ENCODE results near the gene CAPN13. TPM values are rescaled to one million over a fixed set of nuclear protein-coding genes. Genes with fewer than 3 reads are reported as not detected.
A peak's percentile ranks its signal among the peaks of the same experiment; 100 is the strongest.

CAPN13 gene
- polyA plus RNA-seq, 1 donor: 2.5 TPM

- no peak for DNase-seq
These were observed 76.3 kb downstream of the CAPN13 start for GRCh38 chr2:30730736-30731647.

GRCh38 chr2:30729031-30729430 is 78.2 kb downstream of the CAPN13 start:
- no peak for DNase-seq

- no peak for DNase-seq
These were observed 84.1 kb downstream of the CAPN13 start for GRCh38 chr2:30722936-30723725.

- DNase-seq: no peak
These were observed 85.3 kb downstream of the CAPN13 start for GRCh38 chr2:30721668-30722647.

GRCh38 chr2:30721241-30721640 is 86.0 kb downstream of the CAPN13 start:
- DNase-seq: no peak

GRCh38 chr2:30717081-30717650 is 90.1 kb downstream of the CAPN13 start:
- DNase-seq: no peak

- DNase-seq: no peak
These were observed 90.9 kb downstream of the CAPN13 start for GRCh38 chr2:30716123-30716900.

GRCh38 chr2:30714811-30715709 is 92.2 kb downstream of the CAPN13 start:
- no peak for DNase-seq

GRCh38 chr2:30713698-30714097 is 93.5 kb downstream of the CAPN13 start:
- no peak for DNase-seq

GRCh38 chr2:30711646-30712085 is 95.6 kb downstream of the CAPN13 start:
- peak; percentile 75 for DNase-seq

GRCh38 chr2:30710461-30710860 is 96.8 kb downstream of the CAPN13 start:
- no peak for DNase-seq

GRCh38 chr2:30710016-30710415 is 97.2 kb downstream of the CAPN13 start:
- DNase-seq: no peak

- DNase-seq: no peak
These were observed 97.7 kb downstream of the CAPN13 start for GRCh38 chr2:30709516-30709915.

- no peak for DNase-seq
These were observed 98.6 kb downstream of the CAPN13 start for GRCh38 chr2:30708491-30709290.

- DNase-seq: no peak
These were observed 99.8 kb downstream of the CAPN13 start for GRCh38 chr2:30707304-30707903.

GRCh38 chr2:30706534-30707303 is 100.5 kb downstream of the CAPN13 start:
- peak; percentile 57 for DNase-seq
